ENCODE data around the gene PPFIA1.

PPFIA1 gene

DNA sequence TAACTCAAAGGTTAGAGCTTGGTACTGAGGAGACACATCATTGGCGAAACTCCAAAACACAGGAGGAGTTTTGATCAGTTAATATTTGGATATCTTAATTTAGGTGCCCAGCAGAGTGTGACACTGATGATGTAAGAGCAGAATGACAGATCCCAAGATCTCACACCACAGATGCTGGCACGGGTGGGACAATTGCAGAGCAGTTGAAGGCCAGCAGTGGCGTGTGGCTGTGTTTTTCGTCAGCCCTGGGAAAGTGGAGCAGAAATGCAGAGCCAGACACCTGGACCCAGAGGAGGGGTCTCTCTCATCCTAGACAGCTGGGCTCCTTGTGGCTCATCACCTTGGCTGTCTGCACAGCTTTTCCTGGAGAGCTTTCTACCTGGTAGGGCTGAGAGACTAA, 68.1 kb downstream of the PPFIA1 start:
- TF ChIP-seq TEAD4 (IDR thresholded peaks at IDR 0.05) (no peak), EP300 (IDR thresholded peaks at IDR 0.05; ENCODE audit: borderline replicate concordance) (no peak), NFIC (IDR thresholded peaks at IDR 0.05) (no peak), TCF12 (IDR thresholded peaks at IDR 0.05; ENCODE audit: low read depth) (no peak), ZBTB7A (IDR thresholded peaks at IDR 0.05; ENCODE audit: low read depth) (no peak), FOXM1 (IDR thresholded peaks at IDR 0.05; ENCODE audit: borderline replicate concordance, low read depth) (no peak), RAD21 (IDR thresholded peaks at IDR 0.05; ENCODE audit: low read depth) (no peak), CREB1 (IDR thresholded peaks at IDR 0.05; ENCODE audit: low read depth) (no peak), EGR1 (IDR thresholded peaks at IDR 0.05) (no peak), TAF1 (IDR thresholded peaks at IDR 0.05; ENCODE audit: low read depth) (no peak)
- TF ChIP-seq, protein P1, sequence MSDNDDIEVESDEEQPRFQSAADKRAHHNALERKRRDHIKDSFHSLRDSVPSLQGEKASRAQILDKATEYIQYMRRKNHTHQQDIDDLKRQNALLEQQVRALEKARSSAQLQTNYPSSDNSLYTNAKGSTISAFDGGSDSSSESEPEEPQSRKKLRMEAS (IDR thresholded peaks at IDR 0.05), result no peak
- TF ChIP-seq, protein P2, sequence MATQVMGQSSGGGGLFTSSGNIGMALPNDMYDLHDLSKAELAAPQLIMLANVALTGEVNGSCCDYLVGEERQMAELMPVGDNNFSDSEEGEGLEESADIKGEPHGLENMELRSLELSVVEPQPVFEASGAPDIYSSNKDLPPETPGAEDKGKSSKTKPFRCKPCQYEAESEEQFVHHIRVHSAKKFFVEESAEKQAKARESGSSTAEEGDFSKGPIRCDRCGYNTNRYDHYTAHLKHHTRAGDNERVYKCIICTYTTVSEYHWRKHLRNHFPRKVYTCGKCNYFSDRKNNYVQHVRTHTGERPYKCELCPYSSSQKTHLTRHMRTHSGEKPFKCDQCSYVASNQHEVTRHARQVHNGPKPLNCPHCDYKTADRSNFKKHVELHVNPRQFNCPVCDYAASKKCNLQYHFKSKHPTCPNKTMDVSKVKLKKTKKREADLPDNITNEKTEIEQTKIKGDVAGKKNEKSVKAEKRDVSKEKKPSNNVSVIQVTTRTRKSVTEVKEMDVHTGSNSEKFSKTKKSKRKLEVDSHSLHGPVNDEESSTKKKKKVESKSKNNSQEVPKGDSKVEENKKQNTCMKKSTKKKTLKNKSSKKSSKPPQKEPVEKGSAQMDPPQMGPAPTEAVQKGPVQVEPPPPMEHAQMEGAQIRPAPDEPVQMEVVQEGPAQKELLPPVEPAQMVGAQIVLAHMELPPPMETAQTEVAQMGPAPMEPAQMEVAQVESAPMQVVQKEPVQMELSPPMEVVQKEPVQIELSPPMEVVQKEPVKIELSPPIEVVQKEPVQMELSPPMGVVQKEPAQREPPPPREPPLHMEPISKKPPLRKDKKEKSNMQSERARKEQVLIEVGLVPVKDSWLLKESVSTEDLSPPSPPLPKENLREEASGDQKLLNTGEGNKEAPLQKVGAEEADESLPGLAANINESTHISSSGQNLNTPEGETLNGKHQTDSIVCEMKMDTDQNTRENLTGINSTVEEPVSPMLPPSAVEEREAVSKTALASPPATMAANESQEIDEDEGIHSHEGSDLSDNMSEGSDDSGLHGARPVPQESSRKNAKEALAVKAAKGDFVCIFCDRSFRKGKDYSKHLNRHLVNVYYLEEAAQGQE (IDR thresholded peaks at IDR 0.05; ENCODE audit: low read depth), result no peak
- TF ChIP-seq, protein P3, sequence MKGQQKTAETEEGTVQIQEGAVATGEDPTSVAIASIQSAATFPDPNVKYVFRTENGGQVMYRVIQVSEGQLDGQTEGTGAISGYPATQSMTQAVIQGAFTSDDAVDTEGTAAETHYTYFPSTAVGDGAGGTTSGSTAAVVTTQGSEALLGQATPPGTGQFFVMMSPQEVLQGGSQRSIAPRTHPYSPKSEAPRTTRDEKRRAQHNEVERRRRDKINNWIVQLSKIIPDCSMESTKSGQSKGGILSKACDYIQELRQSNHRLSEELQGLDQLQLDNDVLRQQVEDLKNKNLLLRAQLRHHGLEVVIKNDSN (IDR thresholded peaks at IDR 0.05), result no peak

DNA sequence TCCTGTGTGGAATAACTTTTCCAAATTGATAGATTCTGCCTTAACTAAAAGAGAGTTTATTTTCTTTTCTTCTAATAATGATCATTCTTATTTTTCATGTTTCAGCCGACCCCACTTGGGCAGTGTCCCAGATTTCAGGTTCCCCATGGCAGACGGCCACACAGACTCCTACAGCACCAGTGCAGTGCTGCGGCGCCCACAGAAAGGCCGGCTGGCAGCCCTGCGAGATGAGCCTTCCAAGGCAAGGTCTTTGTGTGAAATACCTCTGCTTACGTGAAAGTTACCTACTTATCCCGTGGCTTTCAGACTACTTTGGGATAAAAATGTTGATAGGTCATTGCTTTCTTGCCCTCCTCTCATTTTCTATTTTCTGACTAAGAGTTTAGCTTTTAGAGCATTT, 68.6 kb downstream of the PPFIA1 start:
- TF ChIP-seq, protein P2 (IDR thresholded peaks at IDR 0.05; ENCODE audit: low read depth), result no peak
- TF ChIP-seq FOXM1 (IDR thresholded peaks at IDR 0.05; ENCODE audit: borderline replicate concordance, low read depth), result no peak
- no peak for TF ChIP-seq CEBPB (IDR thresholded peaks at IDR 0.05)
- TF ChIP-seq TAF1 (IDR thresholded peaks at IDR 0.05; ENCODE audit: low read depth), result no peak

DNA sequence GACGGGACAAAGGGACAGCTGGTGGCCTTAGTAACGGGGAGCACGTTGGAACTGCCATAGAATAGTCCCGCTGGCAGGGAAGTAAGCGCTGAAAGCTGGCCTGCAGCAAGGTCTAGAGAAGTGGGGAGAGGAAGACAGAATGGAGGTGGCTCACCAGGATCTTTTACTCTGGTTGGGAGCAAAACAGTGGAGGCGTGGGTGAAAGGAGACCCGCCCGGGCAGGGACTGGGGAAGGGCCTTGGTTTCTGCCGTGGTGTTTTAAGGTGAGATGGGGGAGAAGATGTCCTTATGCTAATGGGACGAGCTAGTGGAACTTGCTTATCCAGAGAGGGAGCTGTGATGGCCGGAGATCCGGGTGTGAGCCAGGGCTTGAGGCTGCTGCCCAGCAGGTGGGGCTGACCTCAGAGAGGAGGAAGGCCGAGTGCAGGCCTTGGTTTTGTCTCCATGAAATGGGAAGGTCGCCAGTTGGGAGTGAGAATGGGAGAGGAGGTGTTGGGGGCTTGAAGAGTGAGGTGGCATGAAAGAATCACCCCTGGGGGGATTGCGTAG, 71.5 kb downstream of the PPFIA1 start:
- TF ChIP-seq, protein P2 (IDR thresholded peaks at IDR 0.05; ENCODE audit: low read depth), result no peak
- TF ChIP-seq ZBTB7A (IDR thresholded peaks at IDR 0.05; ENCODE audit: low read depth), result no peak
- no peak for TF ChIP-seq CREB1 (IDR thresholded peaks at IDR 0.05; ENCODE audit: low read depth)
- TF ChIP-seq RAD21 (IDR thresholded peaks at IDR 0.05; ENCODE audit: low read depth), result no peak
- TF ChIP-seq TAF1 (IDR thresholded peaks at IDR 0.05; ENCODE audit: low read depth), result no peak
- no peak for TF ChIP-seq EP300 (IDR thresholded peaks at IDR 0.05; ENCODE audit: borderline replicate concordance)
- TF ChIP-seq TEAD4 (IDR thresholded peaks at IDR 0.05), result no peak
- TF ChIP-seq EGR1 (IDR thresholded peaks at IDR 0.05), result no peak
- TF ChIP-seq FOXM1 (IDR thresholded peaks at IDR 0.05; ENCODE audit: borderline replicate concordance, low read depth), result no peak
- TF ChIP-seq, protein P3 (IDR thresholded peaks at IDR 0.05), result no peak
- TF ChIP-seq YY1 (IDR thresholded peaks at IDR 0.05; ENCODE audit: low read depth), result no peak
- no peak for TF ChIP-seq NFIC (IDR thresholded peaks at IDR 0.05)
- TF ChIP-seq, protein P1 (IDR thresholded peaks at IDR 0.05), result no peak
- TF ChIP-seq TCF12 (IDR thresholded peaks at IDR 0.05; ENCODE audit: low read depth), result no peak
- TF ChIP-seq CEBPB (IDR thresholded peaks at IDR 0.05), result no peak

DNA sequence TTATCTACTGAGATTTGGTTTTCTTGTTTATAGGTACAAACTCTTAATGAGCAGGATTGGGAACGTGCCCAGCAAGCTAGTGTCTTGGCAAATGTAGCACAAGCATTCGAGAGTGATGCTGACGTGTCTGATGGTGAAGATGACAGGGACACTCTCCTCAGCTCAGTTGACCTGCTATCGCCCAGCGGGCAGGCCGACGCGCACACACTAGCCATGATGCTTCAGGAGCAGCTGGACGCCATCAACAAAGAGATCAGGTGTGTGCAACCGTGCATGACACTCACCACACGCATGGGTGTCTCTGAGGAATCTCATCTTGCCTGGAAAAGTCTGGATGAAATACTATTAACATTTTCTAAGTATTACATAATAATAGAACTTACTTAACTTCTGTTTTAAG, 73.1 kb downstream of the PPFIA1 start:
- TF ChIP-seq, protein P1 (IDR thresholded peaks at IDR 0.05), result no peak
- TF ChIP-seq CEBPB (IDR thresholded peaks at IDR 0.05), result no peak
- no peak for TF ChIP-seq TCF12 (IDR thresholded peaks at IDR 0.05; ENCODE audit: low read depth)
- TF ChIP-seq TAF1 (IDR thresholded peaks at IDR 0.05; ENCODE audit: low read depth), result no peak
- TF ChIP-seq CREB1 (IDR thresholded peaks at IDR 0.05; ENCODE audit: low read depth), result no peak
- TF ChIP-seq, protein P3 (IDR thresholded peaks at IDR 0.05), result no peak
